AG04450 (cell line): ENCODE data around the gene CDS2. TPM values are rescaled to one million over a fixed set of nuclear protein-coding genes. Genes with fewer than 3 reads are reported as not detected.

Source experiments
- CTCF ChIA-PET: fragments of 300-600, 350-600 bp; formaldehyde crosslinking; extraction: SDS; loops from one replicate; lab custom pipeline; 2022; ENCODE audit warnings: antibody characterized with exemption, inconsistent platforms; lab: Charles Lee
- POLR2A ChIA-PET: fragments of 350-600 bp; formaldehyde crosslinking; extraction: SDS; loops from one replicate; lab custom pipeline; 2021; ENCODE audit warnings: antibody characterized with exemption, inconsistent platforms; lab: Yijun Ruan, JAX
- DNase-seq: peaks from one replicate; pipeline ENCODE4 v3.0.0-alpha.2; 2011; ENCODE audit warnings: low read depth, low spot score
- H3K27ac ChIP-seq: one replicate; pipeline ENCODE4 v1.5.1; 2012; ENCODE audit warnings: low read depth, low read length, control low read depth
- H3K27me3 ChIP-seq: one replicate; pipeline ENCODE4 v1.6.0; 2012; ENCODE audit warnings: low read length; ENCODE audit not compliant: control insufficient read depth, insufficient read depth
- H3K4me3 ChIP-seq: 2 replicates; pipeline ENCODE4 v1.5.1; 2011; ENCODE audit warnings: mild to moderate bottlenecking, low read depth, low read length, control low read depth
- H3K9me3 ChIP-seq: 2 replicates; pipeline ENCODE4 v1.5.1; 2012; ENCODE audit warnings: low read length; ENCODE audit not compliant: control insufficient read depth, insufficient read depth
- CTCF ChIP-seq: IDR thresholded peaks from 2 replicates; pipeline ENCODE4 v1.5.1; 2011; ENCODE audit warnings: low read depth, low read length, control low read depth, inconsistent platforms
- polyA plus RNA-seq: library from polyadenylated mRNA; depleted of rRNA; stranded (reverse); fragments of >200 nt; gene quantifications from 2 replicates; pipeline ENCODE4 v1.2.3, GENCODE V29; 2011

CDS2 gene
- polyA plus RNA-seq, 1 experiment = 48.7 TPM

GRCh38 chr20:5153612-5154542, 27.1 kb downstream of the CDS2 start:
- ChIA-PET CTCF (interaction anchor here (0.7 to 5.3 kb wide), 4 partner anchors 9 to 51 kb away, joined by 5 to 41 read pairs (median 8); partner anchors contain the start of gene CDS2), POLR2A (no interaction called here)
- no peak for DNase-seq
- H3K27me3 ChIP-seq = no peaks in the 10 kb centered on the region
- H3K9me3 ChIP-seq = no peaks in the 10 kb centered on the region; the same call in 1 of the 2 replicates
- no peak for TF ChIP-seq CTCF
- peak overlapping the region; percentile 39 for H3K27ac ChIP-seq
- H3K4me3 ChIP-seq = no peak overlapping the region

GRCh38 chr20:5154543-5154925, 27.7 kb downstream of the CDS2 start:
- POLR2A ChIA-PET = no interaction called here

GRCh38 chr20:5155404-5155803, 28.6 kb downstream of the CDS2 start:
- Histone ChIP-seq H3K27ac (no peak overlapping the region), H3K4me3 (no peak overlapping the region), H3K9me3 (no peaks in the 10 kb centered on the region; the same call in none of the 2 replicates), H3K27me3 (no peaks in the 10 kb centered on the region)
- no peak for DNase-seq
- ChIA-PET CTCF (interaction anchor here (0.6 to 5.3 kb wide), 6 partner anchors 22 to 68 kb away, joined by 3 to 41 read pairs (median 8); partner anchors contain the start of gene CDS2), POLR2A (interaction anchor here (0.5 kb wide), 1 partner anchor 73 kb away, joined by 9 read pairs; no protein-coding TSS in a partner anchor)
- TF ChIP-seq CTCF = no peak

More at GRCh38 chr20:5154543-5154925, 27.7 kb downstream of the CDS2 start:
- CTCF ChIA-PET = interaction anchor here (1.3 to 5.3 kb wide), 5 partner anchors 28 to 69 kb away, joined by 5 to 41 read pairs (median 8); partner anchors contain the start of gene CDS2
- no peak overlapping the region for H3K27ac ChIP-seq
- no peak for TF ChIP-seq CTCF
- no peak overlapping the region for H3K4me3 ChIP-seq
- H3K27me3 ChIP-seq = no peaks in the 10 kb centered on the region
- no peak for DNase-seq
- no peaks in the 10 kb centered on the region; the same call in 1 of the 2 replicates for H3K9me3 ChIP-seq

- TF ChIP-seq CTCF = no peak
- Histone ChIP-seq H3K27ac (no peak overlapping the region), H3K9me3 (no peaks in the 10 kb centered on the region; the same call in 1 of the 2 replicates), H3K4me3 (no peak overlapping the region), H3K27me3 (no peaks in the 10 kb centered on the region)
- CTCF ChIA-PET = interaction anchor here (1.1 to 5.3 kb wide), 4 partner anchors 26 to 66 kb away, joined by 3 to 41 read pairs (median 7); partner anchors contain the start of gene CDS2
- POLR2A ChIA-PET = interaction anchor here (1.3 kb wide), 1 partner anchor 30 kb away, joined by 5 read pairs; the partner anchor contains the start of gene CDS2
- DNase-seq = no peak
These were observed 30.1 kb downstream of the CDS2 start for GRCh38 chr20:5156675-5157448.
